ENCODE results near the gene RRP9.

DNA sequence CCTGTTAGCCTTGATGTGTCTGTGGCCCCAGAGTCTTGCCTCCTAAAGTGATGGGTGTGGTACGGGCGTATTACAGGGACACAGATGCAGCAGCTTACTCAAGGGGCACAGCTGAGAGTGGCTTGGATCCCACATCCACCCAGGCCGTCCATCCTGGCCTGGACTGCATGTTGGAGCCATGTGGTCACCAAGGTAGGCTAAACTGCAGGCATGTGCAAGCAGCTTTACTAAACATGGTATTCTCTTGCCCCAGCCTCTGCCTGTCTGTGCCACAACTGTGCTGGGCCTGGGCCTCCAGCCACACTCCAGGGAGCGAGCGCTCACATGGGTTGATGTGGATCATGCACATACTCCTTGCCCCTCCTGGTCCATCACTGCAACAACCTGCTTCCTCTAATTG is 7.4 kb upstream of the RRP9 start:
- no peak for TF ChIP-seq POLR2A (IDR thresholded peaks at IDR 0.05)
- TF ChIP-seq, protein P1, sequence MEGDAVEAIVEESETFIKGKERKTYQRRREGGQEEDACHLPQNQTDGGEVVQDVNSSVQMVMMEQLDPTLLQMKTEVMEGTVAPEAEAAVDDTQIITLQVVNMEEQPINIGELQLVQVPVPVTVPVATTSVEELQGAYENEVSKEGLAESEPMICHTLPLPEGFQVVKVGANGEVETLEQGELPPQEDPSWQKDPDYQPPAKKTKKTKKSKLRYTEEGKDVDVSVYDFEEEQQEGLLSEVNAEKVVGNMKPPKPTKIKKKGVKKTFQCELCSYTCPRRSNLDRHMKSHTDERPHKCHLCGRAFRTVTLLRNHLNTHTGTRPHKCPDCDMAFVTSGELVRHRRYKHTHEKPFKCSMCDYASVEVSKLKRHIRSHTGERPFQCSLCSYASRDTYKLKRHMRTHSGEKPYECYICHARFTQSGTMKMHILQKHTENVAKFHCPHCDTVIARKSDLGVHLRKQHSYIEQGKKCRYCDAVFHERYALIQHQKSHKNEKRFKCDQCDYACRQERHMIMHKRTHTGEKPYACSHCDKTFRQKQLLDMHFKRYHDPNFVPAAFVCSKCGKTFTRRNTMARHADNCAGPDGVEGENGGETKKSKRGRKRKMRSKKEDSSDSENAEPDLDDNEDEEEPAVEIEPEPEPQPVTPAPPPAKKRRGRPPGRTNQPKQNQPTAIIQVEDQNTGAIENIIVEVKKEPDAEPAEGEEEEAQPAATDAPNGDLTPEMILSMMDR (IDR thresholded peaks at IDR 0.05), result no peak
- no peak for TF ChIP-seq POLR2AphosphoS5 (IDR thresholded peaks at IDR 0.05; ENCODE audit: insufficient read depth in 1 of 2, low read depth in 1 of 2)
